Smooth muscle cell (in vitro differentiated cells): Measurements from ENCODE around the gene PRDM10. TPM values are rescaled to one million over a fixed set of nuclear protein-coding genes. Genes with fewer than 3 reads are reported as not detected.

Experiments
- DNase-seq: peaks from one replicate; lab custom pipeline; 2025; ENCODE audit not compliant: unreplicated experiment; lab: John Stamatoyannopoulos, UW
- H2AFZ ChIP-seq: fragments of 200-600 bp; sonication (generic); 2 replicates; pipeline ENCODE4 v1.6.0; 2016; ENCODE audit warnings: antibody characterized with exemption, low read depth, mild to moderate bottlenecking
- H3F3A ChIP-seq: fragments of 200-600 bp; sonication (generic); 2 replicates; pipeline ENCODE4 v1.6.0; 2017; ENCODE audit warnings: antibody characterized with exemption, low read depth
- H3K27ac ChIP-seq: fragments of 200-600 bp; sonication (generic); 2 replicates; pipeline ENCODE4 v1.5.1; 2016; ENCODE audit warnings: low read depth, mild to moderate bottlenecking
- H3K27me3 ChIP-seq: fragments of 200-600 bp; sonication (generic); 2 replicates; pipeline ENCODE4 v1.6.1; 2016; ENCODE audit warnings: low read depth, mild to moderate bottlenecking
- H3K36me3 ChIP-seq: fragments of 200-600 bp; sonication (generic); 2 replicates; pipeline ENCODE4 v1.5.1; 2016; ENCODE audit warnings: low read depth
- H3K4me1 ChIP-seq: fragments of 200-600 bp; sonication (generic); 2 replicates; pipeline ENCODE4 v1.5.1; 2016; ENCODE audit warnings: low read depth
- H3K4me2 ChIP-seq: fragments of 200-600 bp; sonication (generic); 2 replicates; pipeline ENCODE4 v1.6.0; 2016; ENCODE audit warnings: mild to moderate bottlenecking
- H3K4me3 ChIP-seq: fragments of 200-600 bp; sonication (generic); 2 replicates; pipeline ENCODE4 v1.5.1; 2016; ENCODE audit warnings: mild to moderate bottlenecking
- H3K79me2 ChIP-seq: fragments of 200-600 bp; sonication (generic); 2 replicates; pipeline ENCODE4 v1.6.0; 2016; ENCODE audit warnings: low read depth, mild to moderate bottlenecking
- H3K9ac ChIP-seq: fragments of 200-600 bp; sonication (generic); 2 replicates; pipeline ENCODE4 v1.6.0; 2016; ENCODE audit warnings: low read depth
- H3K9me3 ChIP-seq: fragments of 200-600 bp; sonication (generic); replicated peaks from 2 replicates; pipeline ENCODE4 v1.5.1; 2016; ENCODE audit warnings: low read depth
- H4K20me1 ChIP-seq: fragments of 200-600 bp; sonication (generic); 2 replicates; pipeline ENCODE4 v1.6.0; 2016; ENCODE audit warnings: low read depth
- CTCF ChIP-seq: fragments of 200-600 bp; sonication (generic); IDR thresholded peaks from 2 replicates; pipeline ENCODE4 v1.5.1; 2017; ENCODE audit warnings: borderline replicate concordance, mild to moderate bottlenecking, antibody characterized with exemption; ENCODE audit not compliant: insufficient read depth, poor library complexity, severe bottlenecking
- WGBS: methylation state at CpG from one replicate; pipeline ENCODE4 v1.1.7; 2016; ENCODE audit warnings: low lambda C conversion rate; 5-methylcytosine and 5-hydroxymethylcytosine counted together
- polyA plus RNA-seq: library from polyadenylated mRNA; unstranded; fragments of >200 nt; fragmentation: Nextera tagmentation; extraction: Ambion mirVana; gene quantifications from 2 replicates; pipeline ENCODE4 v1.2.1, GENCODE V29; 2016
- total RNA-seq: library from RNA; depleted of rRNA; stranded (reverse); fragments of >200 nt; gene quantifications from 2 replicates; pipeline ENCODE4 v1.2.3, GENCODE V29; 2014

PRDM10 gene
- total and polyA plus RNA-seq, 2 experiments from 2014 or later = 3.7 to 12.2 TPM

- no peak overlapping the region for H2AFZ ChIP-seq
These were observed 4.3 kb upstream of the PRDM10 start for GRCh38 chr11:130006929-130007328.

GRCh38 chr11:130003717-130004001 is 1.0 kb upstream of the PRDM10 start:
- Histone ChIP-seq H2AFZ (peak overlapping the region; percentile 87), H3K4me2 (peak overlapping the region; percentile 86), H3F3A (no peaks in the 10 kb centered on the region), H3K9me3 (no peaks in the 10 kb centered on the region), H3K27me3 (no peaks in the 10 kb centered on the region), H3K27ac (peak overlapping the region; percentile 100), H3K4me3 (peak overlapping the region; percentile 84), H3K4me1 (peaks cover 5% of the 10 kb centered on the region), H3K79me2 (peaks cover 32% of the 10 kb centered on the region), H3K36me3 (no peaks in the 10 kb centered on the region), H4K20me1 (peaks cover 8% of the 10 kb centered on the region), H3K9ac (peak overlapping the region; percentile 99)
- DNase-seq = no peak
- 4% methylated on average over 8 of the region's 8 CpGs for WGBS
- no peak for TF ChIP-seq CTCF

More at GRCh38 chr11:130006929-130007328, 4.3 kb upstream of the PRDM10 start:
- Histone ChIP-seq H3K4me1 (no peaks in the 10 kb centered on the region), H3K27ac (no peak overlapping the region), H4K20me1 (no peaks in the 10 kb centered on the region), H3K79me2 (no peaks in the 10 kb centered on the region), H3K36me3 (no peaks in the 10 kb centered on the region), H3F3A (no peaks in the 10 kb centered on the region), H3K9me3 (no peaks in the 10 kb centered on the region), H3K9ac (no peak overlapping the region), H3K27me3 (no peaks in the 10 kb centered on the region), H3K4me2 (no peak overlapping the region), H3K4me3 (no peak overlapping the region)
- 93% methylated on average over 3 of the region's 3 CpGs for WGBS
- DNase-seq = no peak
- no peak for TF ChIP-seq CTCF

GRCh38 chr11:130002846-130003716 is 446 bp upstream of the PRDM10 start:
- under 1% methylated on average over 65 of the region's 65 CpGs for WGBS

More at GRCh38 chr11:130002846-130003716, 446 bp upstream of the PRDM10 start:
- peak overlapping the region; percentile 87 for H2AFZ ChIP-seq
- H4K20me1 ChIP-seq = peaks cover 14% of the 10 kb centered on the region
- peak overlapping the region; percentile 84 for H3K4me3 ChIP-seq
- H3F3A ChIP-seq = no peaks in the 10 kb centered on the region
- DNase-seq = peak; percentile 87
- peaks cover 38% of the 10 kb centered on the region for H3K79me2 ChIP-seq
- peaks cover 5% of the 10 kb centered on the region for H3K4me1 ChIP-seq
- H3K36me3 ChIP-seq = no peaks in the 10 kb centered on the region
- H3K27ac ChIP-seq = peak overlapping the region; percentile 100
- no peaks in the 10 kb centered on the region for H3K9me3 ChIP-seq
- no peak for TF ChIP-seq CTCF
- peak overlapping the region; percentile 86 for H3K4me2 ChIP-seq
- H3K9ac ChIP-seq = peak overlapping the region; percentile 99
- no peaks in the 10 kb centered on the region for H3K27me3 ChIP-seq
